HG03575 (cell line): ENCODE data around the gene TRIM14.
"Not testable (repeated sequence)": the region's sequence is repeated elsewhere in the genome, so short reads cannot be mapped to it uniquely, and the experiment has no call there.

Experiments used
- ATAC-seq: cut with Tn5 transposase; IDR thresholded peaks from one replicate; pipeline ENCODE4 v1.9.1; 2021; ENCODE audit not compliant: unreplicated experiment, insufficient number of reproducible peaks, low FRiP score; ENCODE audit errors: extremely low read depth

TRIM14 gene

DNA sequence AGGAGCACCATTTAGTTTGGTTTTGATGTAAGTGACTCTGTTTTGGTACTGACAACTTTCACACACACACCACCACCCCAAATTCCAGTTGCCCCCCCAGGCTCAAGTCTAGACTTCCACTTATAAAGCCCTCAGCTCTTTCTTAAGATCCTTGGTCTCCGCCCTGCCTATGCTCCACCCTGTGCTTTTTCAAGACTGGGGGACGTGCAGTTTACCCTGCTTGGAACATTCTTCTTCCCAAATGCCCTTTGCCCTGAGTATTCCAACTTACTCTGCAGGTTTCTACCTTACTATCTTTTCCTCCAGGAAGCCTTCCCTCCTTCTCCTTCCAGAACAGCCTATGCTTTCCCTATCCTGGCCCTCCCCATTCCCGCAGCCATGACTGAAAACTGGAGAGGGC is 1.5 kb upstream of the TRIM14 start:
- no peak for ATAC-seq

- ATAC-seq, result no peak
Observed at GRCh38 chr9:98117984-98118639, 910 bp downstream of the TRIM14 start.

DNA sequence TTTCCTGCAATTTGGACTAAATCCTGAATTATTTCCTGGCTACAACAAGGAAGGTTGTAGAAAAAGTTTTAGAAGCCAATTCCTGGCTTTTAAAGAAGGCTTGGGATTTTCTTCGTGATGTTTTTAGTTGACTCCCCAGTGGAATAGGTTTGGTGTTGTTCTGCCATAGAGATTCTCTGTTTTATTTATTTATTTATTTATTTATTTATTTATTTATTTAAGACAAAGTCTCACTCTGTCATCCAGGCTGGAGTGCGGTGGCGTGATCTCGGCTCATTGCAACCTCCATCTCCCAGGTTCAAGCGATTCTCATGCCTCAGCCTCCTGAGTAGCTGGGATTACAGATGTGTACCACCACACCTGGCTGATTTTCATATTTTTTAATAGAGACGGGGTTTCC is 1.9 kb downstream of the TRIM14 start:
- not testable (repeated sequence) for ATAC-seq

GRCh38 chr9:98109052-98109451 is 10.0 kb downstream of the TRIM14 start:
- no peak for ATAC-seq

DNA sequence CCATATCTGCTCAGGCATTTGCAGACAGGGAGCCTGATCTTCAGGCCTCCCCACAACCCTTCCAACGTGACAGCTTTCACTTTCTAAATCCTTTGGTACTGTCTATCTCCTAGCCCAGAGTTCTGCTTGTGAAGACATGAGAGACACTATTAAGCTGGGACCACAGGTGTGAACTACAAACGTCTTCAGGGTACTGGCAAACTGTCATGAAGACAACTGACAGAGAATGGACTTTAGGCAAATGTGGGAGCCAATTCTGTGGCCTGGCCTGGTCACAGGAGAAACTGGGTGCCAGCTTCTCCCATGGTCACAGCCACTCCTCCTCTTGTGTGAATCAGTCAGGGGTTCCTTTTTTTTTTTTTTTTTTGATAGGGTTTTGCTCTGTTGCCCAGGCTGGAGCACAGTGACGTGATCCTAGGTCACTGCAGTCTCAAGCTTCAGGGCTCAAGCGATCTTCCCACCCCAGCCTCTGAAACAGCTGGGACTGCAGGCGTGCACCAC is 10.4 kb downstream of the TRIM14 start:
- ATAC-seq, result peak; percentile 41

DNA sequence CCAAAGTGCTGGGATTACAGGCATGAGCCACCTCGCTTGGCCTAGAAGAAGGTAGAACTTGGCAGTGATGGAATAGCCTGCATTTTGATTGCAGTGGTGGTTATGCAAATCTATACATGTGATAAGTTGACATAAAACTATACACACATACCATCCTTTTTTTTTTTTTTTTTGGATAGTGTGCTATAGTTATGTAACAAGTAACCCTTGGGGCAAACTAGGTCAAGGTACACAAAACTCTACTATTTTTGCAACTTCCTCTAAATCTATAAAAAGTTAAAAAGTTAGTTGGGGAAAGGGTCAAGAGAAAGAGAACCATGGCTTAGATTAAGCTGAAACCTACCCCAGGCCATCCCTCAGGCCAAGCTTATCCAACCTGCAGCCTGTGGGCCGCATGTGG is 11.1 kb downstream of the TRIM14 start:
- no peak for ATAC-seq

DNA sequence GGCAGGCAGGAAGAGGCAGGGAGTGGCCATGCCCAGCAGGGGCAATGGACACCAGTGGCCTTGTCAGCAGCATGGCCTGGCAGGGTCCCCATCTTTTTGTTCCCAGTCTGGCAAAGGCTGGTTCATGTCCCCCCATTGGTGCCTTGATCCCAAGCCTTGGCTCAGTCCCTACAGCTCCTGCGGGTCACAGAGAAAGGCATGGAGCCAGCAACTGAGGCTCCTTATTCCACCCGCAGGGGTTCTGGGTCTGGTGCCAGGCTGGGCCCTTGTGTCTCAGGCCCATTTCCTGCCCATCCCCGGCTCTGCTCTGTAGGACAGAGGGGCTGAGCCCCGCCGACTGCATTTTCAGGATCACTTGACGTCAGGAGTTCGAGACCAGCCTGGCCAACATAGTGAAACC is 14.0 kb downstream of the TRIM14 start:
- no peak for ATAC-seq

DNA sequence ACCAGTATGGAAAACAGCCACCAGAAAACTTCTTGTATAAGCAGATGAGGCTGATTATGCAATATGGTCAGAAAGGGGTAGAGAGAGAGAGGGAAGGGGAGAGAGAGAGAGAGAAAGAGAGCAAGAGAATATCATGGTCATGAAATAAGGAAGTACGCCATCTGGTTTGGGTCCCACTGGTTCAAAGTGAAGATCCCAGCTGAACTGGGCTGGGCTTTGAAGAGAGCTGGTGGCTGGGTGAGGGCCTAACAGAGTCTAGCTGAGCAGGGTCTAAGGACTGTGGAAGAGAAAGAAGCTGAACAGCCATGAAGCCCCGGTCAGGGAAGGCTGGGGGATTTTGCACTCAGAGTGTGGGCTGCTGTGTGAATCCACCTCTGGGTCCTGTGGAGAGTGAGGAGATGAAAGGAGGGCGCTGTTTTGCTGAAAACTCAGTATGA is 14.6 kb downstream of the TRIM14 start:
- ATAC-seq, result no peak

DNA sequence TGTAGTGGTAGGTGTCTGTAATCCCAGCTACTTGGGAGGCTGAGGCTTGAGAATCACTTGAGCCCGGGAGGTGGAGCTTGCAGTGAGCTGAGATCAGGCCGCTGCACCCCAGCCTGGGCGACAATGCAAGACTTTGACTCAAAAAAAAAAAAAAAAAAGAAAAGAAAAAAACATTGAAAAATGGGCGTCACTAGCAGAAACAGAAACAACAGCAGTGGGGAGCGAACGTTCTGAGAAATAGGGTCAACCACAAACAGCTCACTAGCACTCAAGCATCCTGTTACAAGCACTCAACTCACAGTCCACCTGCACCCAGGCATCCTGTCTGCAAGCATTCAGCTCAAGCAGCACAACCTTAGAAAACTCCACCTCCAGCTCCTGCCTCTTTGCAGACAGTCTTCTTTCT is 17.2 kb downstream of the TRIM14 start:
- peak; percentile 95 for ATAC-seq

DNA sequence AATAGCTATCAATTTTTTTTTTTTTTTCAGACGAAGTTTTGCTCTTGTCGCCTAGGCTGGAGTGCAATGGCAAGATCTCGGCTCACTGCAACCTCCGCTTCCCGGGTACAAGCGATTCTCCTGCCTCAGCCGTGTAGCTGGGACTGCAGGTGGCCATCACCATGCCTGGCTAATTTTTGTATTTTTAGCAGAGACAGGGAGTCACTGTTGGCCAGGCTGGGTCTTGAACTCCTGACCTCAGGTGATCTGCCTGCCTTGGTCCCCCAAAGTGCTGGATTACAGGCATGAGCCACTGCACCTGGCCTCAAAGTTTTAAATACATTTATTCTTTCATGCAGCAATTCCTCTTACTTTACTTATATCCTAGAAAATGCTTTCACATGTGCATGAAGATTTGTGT is 17.6 kb downstream of the TRIM14 start:
- no peak for ATAC-seq

GRCh38 chr9:98100456-98100855 is 18.6 kb downstream of the TRIM14 start:
- ATAC-seq, result no peak

DNA sequence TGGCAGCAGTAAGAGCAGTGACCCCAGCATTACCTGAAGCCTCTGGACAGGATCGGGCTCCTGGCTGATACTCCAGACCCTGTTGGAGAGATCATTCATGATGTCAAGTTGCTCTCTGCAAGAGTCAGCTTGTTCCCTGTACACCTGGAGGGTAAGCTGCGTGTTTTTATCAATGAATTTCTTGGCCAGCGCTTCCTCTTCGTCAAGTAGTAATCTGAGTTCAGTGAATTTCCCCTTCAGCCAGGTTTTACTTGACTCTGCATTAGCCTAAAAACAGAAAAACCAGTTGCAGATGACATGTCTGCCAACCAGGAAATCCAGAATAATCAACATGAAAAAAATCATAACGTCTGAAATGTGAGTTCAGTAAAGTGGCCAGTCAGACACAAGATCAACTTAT is 19.1 kb downstream of the TRIM14 start:
- ATAC-seq, result no peak

GRCh38 chr9:98099346-98099745 is 19.7 kb downstream of the TRIM14 start:
- ATAC-seq, result no peak

- ATAC-seq, result no peak
Observed at GRCh38 chr9:98097836-98098235, 21.2 kb downstream of the TRIM14 start.

DNA sequence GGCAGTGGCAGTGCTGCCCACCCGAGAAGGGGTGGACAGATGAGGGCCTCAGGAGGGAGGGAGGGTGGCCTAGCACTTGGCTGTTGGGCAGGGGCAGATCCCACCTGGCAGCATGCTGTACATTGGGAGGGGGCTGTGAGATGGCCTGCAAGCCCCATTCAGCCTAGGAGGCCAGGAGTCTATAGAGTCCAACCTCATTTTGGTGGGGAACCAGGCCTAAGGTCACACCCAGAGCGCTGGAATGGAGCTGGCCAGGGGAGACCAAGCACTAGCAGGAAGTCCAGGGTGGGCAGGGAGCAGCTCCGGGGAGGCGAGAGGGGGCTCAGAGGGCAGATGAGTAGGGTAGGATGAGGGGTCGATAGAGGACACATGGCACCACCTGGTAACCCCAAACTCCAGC is 22.9 kb downstream of the TRIM14 start:
- no peak for ATAC-seq

DNA sequence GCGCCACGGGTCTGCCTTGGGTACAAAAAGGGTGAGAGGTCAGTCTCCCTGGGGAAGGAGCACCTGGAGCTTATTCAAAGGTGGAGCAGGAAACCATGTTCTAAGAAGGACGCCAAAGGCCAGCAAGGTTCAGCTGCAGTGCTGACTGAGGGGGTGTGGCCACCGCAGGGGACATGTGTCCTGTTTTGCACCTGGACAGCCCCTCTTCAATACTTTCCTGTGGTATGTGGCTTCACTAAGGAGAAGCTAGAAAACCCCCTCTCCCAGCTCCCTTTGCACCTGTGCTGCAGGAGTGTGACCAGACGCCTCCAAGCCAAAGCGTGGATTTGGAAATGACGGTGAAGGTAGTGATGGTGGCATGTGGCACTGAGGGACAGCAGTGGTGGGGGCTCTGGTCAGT is 23.6 kb downstream of the TRIM14 start:
- no peak for ATAC-seq

- ATAC-seq, result no peak
Observed at GRCh38 chr9:98094851-98095250, 24.2 kb downstream of the TRIM14 start.

DNA sequence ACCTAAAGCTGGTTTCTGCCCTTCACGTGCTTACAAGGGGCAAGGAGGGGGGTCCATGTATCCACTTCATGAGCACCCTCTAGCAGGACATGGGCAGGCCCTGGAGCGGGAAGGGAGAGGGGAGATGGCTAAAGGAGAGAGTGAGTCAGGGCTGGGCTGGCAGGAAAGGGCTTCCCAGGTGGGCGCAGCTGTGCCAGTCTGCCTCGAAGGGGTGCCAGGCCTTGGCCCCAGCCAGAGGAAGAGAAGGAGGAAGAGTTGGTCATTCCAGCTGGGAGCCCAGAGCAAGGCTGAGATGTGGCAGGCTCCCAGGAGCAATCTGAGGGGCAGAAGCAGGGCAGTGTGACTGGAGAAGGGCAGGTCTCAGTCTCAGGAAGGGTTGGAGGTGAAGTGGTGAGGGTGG is 24.7 kb downstream of the TRIM14 start:
- ATAC-seq, result no peak

DNA sequence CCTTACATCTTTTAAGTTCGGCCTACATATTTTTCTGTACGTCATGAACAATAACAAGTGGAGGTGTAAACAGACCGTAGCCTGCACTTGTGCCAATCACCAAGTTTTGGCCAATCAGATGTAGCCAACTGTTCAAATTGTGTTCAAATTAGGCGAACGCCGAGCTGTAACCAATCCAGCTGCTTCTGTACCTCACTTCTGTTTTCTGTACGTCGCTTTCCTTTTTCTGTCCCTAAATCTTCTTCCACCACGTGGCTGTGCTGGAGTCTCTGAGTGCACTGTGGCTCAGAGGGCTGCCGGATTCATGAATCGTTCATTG is 26.4 kb downstream of the TRIM14 start:
- no peak for ATAC-seq

DNA sequence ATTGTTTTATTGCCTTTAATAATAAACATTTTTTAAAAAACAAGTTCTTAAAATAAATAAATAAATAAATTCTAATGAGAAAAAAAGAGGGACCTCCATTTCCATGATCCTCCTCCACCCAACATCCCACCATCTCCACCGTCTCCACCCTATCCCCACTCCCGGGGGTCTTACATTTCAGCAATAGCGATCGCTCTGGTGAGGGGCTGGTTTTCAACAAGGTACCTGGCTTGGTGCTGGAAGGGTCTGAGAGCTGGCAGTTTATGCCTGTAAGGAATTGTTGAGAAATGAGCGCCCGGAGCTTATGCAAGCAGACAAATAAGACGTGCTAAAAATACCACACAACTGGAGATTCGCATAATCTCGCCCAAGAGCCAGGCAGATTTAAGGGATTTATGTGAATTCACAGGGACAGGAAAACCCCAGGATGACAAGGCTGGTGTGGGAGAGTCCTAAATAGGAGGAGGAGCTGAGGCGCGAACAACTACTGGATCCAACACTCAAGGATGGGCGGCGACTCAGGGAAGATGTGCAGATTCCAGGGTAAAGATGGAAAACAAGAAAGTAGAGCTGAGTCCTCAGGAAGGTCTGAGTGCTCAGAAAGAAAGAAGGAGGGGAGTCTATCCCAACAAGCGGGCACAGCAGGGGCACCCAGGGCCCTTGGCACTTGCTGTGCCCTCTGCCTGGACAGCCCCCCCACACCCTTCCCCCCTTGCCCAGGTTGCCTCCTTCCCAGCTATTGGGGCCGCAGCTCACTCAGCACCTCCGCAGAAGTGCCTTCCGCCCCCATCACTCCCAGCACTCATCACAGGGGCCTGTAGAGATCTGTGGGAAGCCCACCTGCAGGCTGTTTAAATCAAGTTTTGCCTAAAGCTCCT is 27.0 kb downstream of the TRIM14 start:
- no peak for ATAC-seq
